Cardiac muscle cell (in vitro differentiated cells and primary cell): ENCODE data around the gene MSL2. TPM values are rescaled to one million over a fixed set of nuclear protein-coding genes. Genes with fewer than 3 reads are reported as not detected.
"Not testable (repeated sequence)": the region's sequence is repeated elsewhere in the genome, so short reads cannot be mapped to it uniquely, and the experiment has no call there.

ENCODE experiments used
- DNase-seq, 2 donors: peaks; one replicate each; pipeline versions ENCODE4 v3.0.0 to v3.0.0-alpha.2; 2010 to 2017; ENCODE audit warnings: low read depth in 1 of 2, low spot score in 1 of 2
- H3K27ac ChIP-seq: fragments of 200-600 bp; sonication (generic); 2 replicates; pipeline ENCODE4 v1.5.1; 2016
- H3K27me3 ChIP-seq: fragments of 200-600 bp; sonication (generic); 2 replicates; pipeline ENCODE4 v1.6.0; 2016; ENCODE audit warnings: control low read depth
- H3K36me3 ChIP-seq: fragments of 200-600 bp; sonication (generic); 2 replicates; pipeline ENCODE4 v1.5.1; 2016; ENCODE audit warnings: control low read depth
- H3K4me1 ChIP-seq: fragments of 200-600 bp; sonication (generic); 2 replicates; pipeline ENCODE4 v1.8.1; 2017; ENCODE audit warnings: low read depth, mild to moderate bottlenecking, mixed run types
- H3K4me3 ChIP-seq: fragments of 200-600 bp; sonication (generic); 2 replicates; pipeline ENCODE4 v1.5.1; 2016; ENCODE audit warnings: mild to moderate bottlenecking
- H3K9me3 ChIP-seq: fragments of 200-600 bp; sonication (generic); 2 replicates; pipeline ENCODE4 v1.5.1; 2017; ENCODE audit warnings: low read depth, mild to moderate bottlenecking, control low read depth
- CTCF ChIP-seq: IDR thresholded peaks from 2 replicates; pipeline ENCODE4 v1.5.1; 2012; ENCODE audit warnings: low read depth, mild to moderate bottlenecking, low read length
- polyA plus RNA-seq: library from polyadenylated mRNA; unstranded; fragments of >200 nt; fragmentation: Nextera tagmentation; extraction: Ambion mirVana; gene quantifications from 2 replicates; pipeline ENCODE4 v1.2.1, GENCODE V29; 2016
- total RNA-seq: library from RNA; depleted of rRNA; stranded (reverse); fragments of >200 nt; gene quantifications from 2 replicates; pipeline ENCODE4 v1.2.3, GENCODE V29; 2016

The MSL2 gene
- total and polyA plus RNA-seq, 2 experiments from 2014 or later, result 5.3 to 16.4 TPM

DNA sequence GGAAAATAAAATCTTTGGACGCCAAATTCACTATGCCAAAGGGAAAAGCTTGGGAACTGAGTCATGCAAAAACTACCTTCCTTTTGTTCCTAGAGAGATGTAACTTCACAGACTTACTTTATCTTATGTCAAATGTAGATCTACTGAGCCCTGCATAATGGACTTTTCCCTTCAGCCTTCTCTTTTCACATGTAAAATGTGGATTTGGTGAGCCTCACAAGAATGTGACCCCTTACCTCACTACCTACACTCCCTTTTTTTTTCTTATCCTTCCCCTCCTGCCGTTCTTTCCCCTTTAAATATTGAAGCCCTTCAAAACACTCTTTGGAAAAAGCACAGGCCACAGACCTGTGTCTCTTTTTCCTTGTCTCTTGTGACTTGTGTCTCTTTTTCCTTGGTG is 40.0 kb upstream of the MSL2 start:
- Histone ChIP-seq H3K9me3 (no peaks in the 10 kb centered on the region), H3K36me3 (no peaks in the 10 kb centered on the region), H3K4me1 (no peaks in the 10 kb centered on the region), H3K4me3 (no peak overlapping the region), H3K27me3 (no peaks in the 10 kb centered on the region), H3K27ac (no peak overlapping the region)
- TF ChIP-seq CTCF, result no peak
- no peak for DNase-seq

DNA sequence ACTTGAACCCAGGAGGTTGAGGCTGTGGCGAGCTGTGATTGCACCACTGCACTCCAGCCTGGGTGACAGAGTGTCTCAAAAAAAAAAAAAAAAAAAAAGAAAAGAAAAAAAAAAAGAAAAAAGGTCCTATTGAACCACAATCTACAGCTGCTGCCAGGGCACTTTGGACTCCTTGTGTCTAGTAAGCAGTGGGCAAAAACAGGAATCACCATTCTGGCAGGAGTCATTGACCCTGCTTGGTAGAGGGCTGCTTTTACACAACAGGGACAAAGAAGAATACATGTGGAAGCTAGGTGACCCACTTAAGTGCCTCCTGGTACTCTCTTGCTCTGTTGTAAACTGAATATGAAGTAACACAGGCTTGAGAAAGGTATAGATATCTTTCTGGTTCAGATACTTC is 39.4 kb upstream of the MSL2 start:
- H3K4me3 ChIP-seq, result no peak overlapping the region
- no peak overlapping the region for H3K27ac ChIP-seq
- no peaks in the 10 kb centered on the region for H3K9me3 ChIP-seq
- H3K4me1 ChIP-seq, result no peaks in the 10 kb centered on the region
- DNase-seq, result no peak
- no peaks in the 10 kb centered on the region for H3K36me3 ChIP-seq
- no peak for TF ChIP-seq CTCF
- H3K27me3 ChIP-seq, result no peaks in the 10 kb centered on the region

GRCh38 chr3:136232413-136232812 is 36.3 kb upstream of the MSL2 start:
- Histone ChIP-seq H3K27ac (no peak overlapping the region), H3K4me1 (no peaks in the 10 kb centered on the region), H3K4me3 (no peak overlapping the region), H3K9me3 (no peaks in the 10 kb centered on the region), H3K27me3 (no peaks in the 10 kb centered on the region), H3K36me3 (no peaks in the 10 kb centered on the region)
- no peak for DNase-seq
- TF ChIP-seq CTCF, result no peak

DNA sequence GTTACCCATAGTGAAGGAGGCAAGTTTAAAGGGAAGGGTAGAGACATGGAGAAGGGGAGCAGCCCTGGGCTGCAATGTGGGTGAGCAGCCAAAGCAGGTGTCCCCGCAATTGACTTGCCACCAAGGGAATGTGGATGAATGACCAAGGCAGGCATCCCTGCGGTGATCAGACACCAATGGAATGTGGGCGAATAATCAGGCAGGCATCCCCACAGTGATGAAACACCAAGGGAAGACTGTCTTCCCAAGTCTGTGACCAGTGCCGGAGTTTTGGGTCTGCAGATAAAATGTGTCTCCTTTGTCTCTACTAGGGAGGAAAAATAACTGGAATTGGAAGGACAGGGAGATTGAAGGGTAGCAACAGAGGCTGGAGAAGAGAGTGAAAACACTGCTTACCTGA is 26.6 kb upstream of the MSL2 start:
- H3K9me3 ChIP-seq, DNase-seq, H3K27ac ChIP-seq, H3K27me3 ChIP-seq, H3K4me1 ChIP-seq, H3K4me3 ChIP-seq, H3K36me3 ChIP-seq: not testable (repeated sequence)

DNA sequence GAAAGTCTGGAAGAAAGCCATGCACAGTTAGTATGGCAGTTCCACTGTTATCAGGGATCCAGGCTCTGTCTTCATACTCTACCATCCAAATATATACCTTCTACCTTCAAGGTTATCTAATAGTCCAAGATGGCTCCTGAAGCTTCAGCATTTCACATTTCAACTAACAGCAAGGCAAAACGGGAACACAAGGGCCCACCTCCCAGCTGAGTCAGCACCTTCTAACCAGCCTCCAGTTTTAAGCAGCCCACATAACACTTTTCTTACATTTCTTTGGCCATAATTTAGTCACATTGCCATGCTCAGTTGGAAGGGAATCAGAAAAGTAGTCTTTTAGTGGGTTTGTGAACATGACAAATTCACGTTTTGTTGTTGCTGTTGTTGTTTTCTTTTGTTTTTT is 15.4 kb upstream of the MSL2 start:
- Histone ChIP-seq H3K36me3 (no peaks in the 10 kb centered on the region), H3K4me1 (no peaks in the 10 kb centered on the region), H3K27ac (no peak overlapping the region), H3K27me3 (no peaks in the 10 kb centered on the region), H3K9me3 (no peaks in the 10 kb centered on the region), H3K4me3 (no peak overlapping the region)
- no peak for DNase-seq
- TF ChIP-seq CTCF, result no peak

DNA sequence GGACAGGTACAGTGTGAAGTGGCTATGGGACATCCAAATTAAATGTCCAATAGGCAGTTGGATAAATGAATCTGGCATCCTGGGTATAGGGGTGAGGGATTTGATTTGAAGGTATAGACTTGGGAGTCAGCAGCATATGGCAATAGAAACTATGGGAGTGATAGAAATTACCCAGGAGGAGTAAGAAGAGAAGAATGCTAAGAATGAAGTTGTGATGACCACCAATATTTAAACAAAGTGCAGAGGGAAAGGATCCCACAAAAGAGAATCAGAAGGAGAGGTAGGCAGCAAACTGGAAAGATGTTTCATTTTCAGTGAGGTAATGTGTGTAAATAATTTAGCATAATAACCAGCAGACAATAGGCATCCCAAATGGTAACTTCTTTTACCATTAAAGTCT is 13.8 kb upstream of the MSL2 start:
- H3K9me3 ChIP-seq, result no peaks in the 10 kb centered on the region
- DNase-seq, result no peak
- no peak for TF ChIP-seq CTCF
- no peak overlapping the region for H3K4me3 ChIP-seq
- H3K36me3 ChIP-seq, result no peaks in the 10 kb centered on the region
- no peaks in the 10 kb centered on the region for H3K27me3 ChIP-seq
- no peaks in the 10 kb centered on the region for H3K4me1 ChIP-seq
- H3K27ac ChIP-seq, result no peak overlapping the region
